Dermis microvascular lymphatic vessel endothelial cell (primary cell): ENCODE measurements around the gene SPRING1. TPM values are rescaled to one million over a fixed set of nuclear protein-coding genes. Genes with fewer than 3 reads are reported as not detected.

Experiments used
- total RNA-seq: library from RNA; depleted of rRNA; stranded (reverse); fragments of >200 nt; gene quantifications from 2 replicates; pipeline ENCODE4 v1.2.1, GENCODE V29; 2014

Gene SPRING1
- total RNA-seq, 1 donor from 2014 or later, result 18.7 TPM

Other genes with a start within 250 kb of the SPRING1 start
- 0.13 and 0.63 TPM in 2 replicates for gene MAP1LC3B2, start 178.7 kb downstream of the SPRING1 start, total RNA-seq
- gene RNFT2, start 246 bp upstream of the SPRING1 start, total RNA-seq, result 0.63 and 1.9 TPM in 2 replicates
- not detected in 2 replicates for gene HRK, start 143.4 kb upstream of the SPRING1 start, total RNA-seq
- 6.8 and 12.6 TPM in 2 replicates for gene FBXW8, start 172.9 kb upstream of the SPRING1 start, total RNA-seq